GM19467 (cell line): ENCODE measurements around the gene DPP9.

Experiments used
- ATAC-seq: cut with Tn5 transposase; IDR thresholded peaks from one replicate; pipeline ENCODE4 v1.9.1; 2021; ENCODE audit warnings: mild to moderate bottlenecking, moderate library complexity; ENCODE audit not compliant: unreplicated experiment

Gene DPP9

GRCh38 chr19:4662020-4662695 is 61.5 kb downstream of the DPP9 start:
- no peak for ATAC-seq

GRCh38 chr19:4660993-4661392 is 62.6 kb downstream of the DPP9 start:
- ATAC-seq, result no peak

GRCh38 chr19:4660181-4660791 is 63.4 kb downstream of the DPP9 start:
- no peak for ATAC-seq

- ATAC-seq, result no peak
These were observed 65.8 kb downstream of the DPP9 start for GRCh38 chr19:4657835-4658234.

- no peak for ATAC-seq
These were observed 66.4 kb downstream of the DPP9 start for GRCh38 chr19:4657262-4657661.

- no peak for ATAC-seq
These were observed 67.5 kb downstream of the DPP9 start for GRCh38 chr19:4656102-4656501.

- no peak for ATAC-seq
These were observed 68.9 kb downstream of the DPP9 start for GRCh38 chr19:4654437-4655361.

GRCh38 chr19:4653793-4654436 is 69.7 kb downstream of the DPP9 start:
- no peak for ATAC-seq

- ATAC-seq, result no peak
These were observed 71.6 kb downstream of the DPP9 start for GRCh38 chr19:4652075-4652474.

GRCh38 chr19:4650159-4650558 is 73.5 kb downstream of the DPP9 start:
- no peak for ATAC-seq

GRCh38 chr19:4649392-4650047 is 74.1 kb downstream of the DPP9 start:
- no peak for ATAC-seq

GRCh38 chr19:4647676-4648644 is 75.7 kb downstream of the DPP9 start:
- ATAC-seq, result no peak

GRCh38 chr19:4645718-4646117 is 77.9 kb downstream of the DPP9 start:
- no peak for ATAC-seq

- ATAC-seq, result no peak
These were observed 81.0 kb downstream of the DPP9 start for GRCh38 chr19:4642625-4643024.

- no peak for ATAC-seq
These were observed 82.5 kb downstream of the DPP9 start for GRCh38 chr19:4641132-4641531.

- ATAC-seq, result no peak
These were observed 83.2 kb downstream of the DPP9 start for GRCh38 chr19:4640247-4641000.

GRCh38 chr19:4639531-4640246 is 84.0 kb downstream of the DPP9 start:
- peak; percentile 16 for ATAC-seq

- peak; percentile 78 for ATAC-seq
These were observed 84.7 kb downstream of the DPP9 start, which contains the start of gene TNFAIP8L1 for GRCh38 chr19:4638828-4639530. Gene TNFAIP8L1 (plus strand): TSS chr19:4639516. CDS start chr19:4651870, 12,354 bp downstream.
